Suprapubic skin (tissue), 4 donors: ENCODE results near the gene TIE1. TPM values are rescaled to one million over a fixed set of nuclear protein-coding genes. Genes with fewer than 3 reads are reported as not detected.
A peak's percentile ranks its signal among the peaks of the same experiment; 100 is the strongest.

ENCODE experiments used
- DNase-seq, 2 donors: peaks; one replicate each; pipeline ENCODE4 v3.0.0-alpha.2; 2019; ENCODE audit warnings: low spot score in 2 of 2
- H3K27ac ChIP-seq: fragments of 200-600 bp; sonication (generic); one replicate; pipeline ENCODE4 v1.5.1; 2019
- H3K27me3 ChIP-seq: fragments of 200-600 bp; sonication (generic); one replicate; pipeline ENCODE4 v1.5.1; 2019
- H3K36me3 ChIP-seq: fragments of 200-600 bp; sonication (generic); one replicate; pipeline ENCODE4 v1.5.1; 2019
- H3K4me1 ChIP-seq: fragments of 200-600 bp; sonication (generic); one replicate; pipeline ENCODE4 v1.5.1; 2019
- H3K4me3 ChIP-seq: fragments of 200-600 bp; sonication (generic); one replicate; pipeline ENCODE4 v1.5.1; 2019; ENCODE audit warnings: mild to moderate bottlenecking
- H3K9me3 ChIP-seq: fragments of 200-600 bp; sonication (generic); one replicate; pipeline ENCODE4 v1.5.1; 2019
- EP300 ChIP-seq: sonication (generic); formaldehyde crosslinking; IDR thresholded peaks from one replicate; pipeline ENCODE4 v1.6.1; 2017; ENCODE audit warnings: antibody characterized with exemption
- POLR2A ChIP-seq, 2 donors: fragments of 450-650 bp; IDR thresholded peaks; one replicate each; pipeline ENCODE4 v1.6.1; 2017; ENCODE audit warnings: antibody characterized with exemption in 2 of 2, mild to moderate bottlenecking in 2 of 2, moderate library complexity in 2 of 2
- POLR2AphosphoS5 ChIP-seq, 3 donors: sonication (generic); formaldehyde crosslinking; IDR thresholded peaks; one replicate each; pipeline ENCODE4 v1.6.1; 2017; ENCODE audit warnings: antibody characterized with exemption in 3 of 3
- WGBS: methylation state at CpG from one replicate; pipeline ENCODE4 v1.1.5; 2018; 5-methylcytosine and 5-hydroxymethylcytosine counted together
- total RNA-seq, 4 donors: library from RNA; depleted of rRNA; stranded (reverse); fragments of >200 nt; gene quantifications; one replicate each; pipeline ENCODE4 v1.1.0, GENCODE V29; 2016
- TF ChIP-seq, protein P1 (sequence below), 2 donors: fragments of 200-600 bp in 1 of 2; fragments of 450-650 bp in 1 of 2; sonication (generic) in 1 of 2; IDR thresholded peaks; one replicate each; pipeline ENCODE4 v1.5.1; 2016 to 2019; ENCODE audit warnings: antibody characterized with exemption in 2 of 2, mild to moderate bottlenecking in 1 of 2, moderate library complexity in 1 of 2

The TIE1 gene
- total RNA-seq, 4 donors from 2014 or later, result 5.4 to 19.0 (median 11.3) TPM

DNA sequence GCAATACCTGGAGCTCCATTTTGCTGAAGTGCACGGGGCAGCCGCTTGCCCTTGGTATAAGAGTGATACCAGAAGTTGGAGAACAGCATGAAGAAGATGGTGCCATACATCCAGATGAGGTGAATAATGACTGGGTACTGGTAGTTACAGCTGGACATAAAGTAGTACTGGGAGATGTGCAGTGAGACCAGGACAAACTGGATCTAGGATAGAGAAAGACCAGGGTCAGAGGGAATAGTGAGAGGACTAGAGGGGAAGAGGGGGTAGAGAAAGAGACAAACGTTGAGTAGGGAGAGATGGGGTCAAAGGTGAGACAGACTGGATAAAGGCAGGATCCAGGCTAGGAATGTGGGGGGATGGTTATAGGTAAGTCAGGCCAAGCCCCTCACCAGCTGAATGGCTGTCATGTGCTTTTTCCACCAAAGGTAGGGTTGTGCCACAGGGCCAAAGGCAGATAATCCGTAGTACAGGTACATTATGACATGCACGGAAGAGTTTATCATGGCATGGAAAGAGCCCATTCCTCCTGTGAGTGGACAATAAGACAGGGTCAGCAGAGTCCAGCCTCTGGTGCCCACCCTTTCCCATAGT is 63.2 kb downstream of the TIE1 start:
- Histone ChIP-seq H3K4me3 (no peak overlapping the region), H3K27me3 (no peaks in the 10 kb centered on the region), H3K9me3 (no peaks in the 10 kb centered on the region), H3K36me3 (peaks cover 53% of the 10 kb centered on the region), H3K27ac (no peak overlapping the region), H3K4me1 (peaks cover 41% of the 10 kb centered on the region)
- TF ChIP-seq, protein P1, sequence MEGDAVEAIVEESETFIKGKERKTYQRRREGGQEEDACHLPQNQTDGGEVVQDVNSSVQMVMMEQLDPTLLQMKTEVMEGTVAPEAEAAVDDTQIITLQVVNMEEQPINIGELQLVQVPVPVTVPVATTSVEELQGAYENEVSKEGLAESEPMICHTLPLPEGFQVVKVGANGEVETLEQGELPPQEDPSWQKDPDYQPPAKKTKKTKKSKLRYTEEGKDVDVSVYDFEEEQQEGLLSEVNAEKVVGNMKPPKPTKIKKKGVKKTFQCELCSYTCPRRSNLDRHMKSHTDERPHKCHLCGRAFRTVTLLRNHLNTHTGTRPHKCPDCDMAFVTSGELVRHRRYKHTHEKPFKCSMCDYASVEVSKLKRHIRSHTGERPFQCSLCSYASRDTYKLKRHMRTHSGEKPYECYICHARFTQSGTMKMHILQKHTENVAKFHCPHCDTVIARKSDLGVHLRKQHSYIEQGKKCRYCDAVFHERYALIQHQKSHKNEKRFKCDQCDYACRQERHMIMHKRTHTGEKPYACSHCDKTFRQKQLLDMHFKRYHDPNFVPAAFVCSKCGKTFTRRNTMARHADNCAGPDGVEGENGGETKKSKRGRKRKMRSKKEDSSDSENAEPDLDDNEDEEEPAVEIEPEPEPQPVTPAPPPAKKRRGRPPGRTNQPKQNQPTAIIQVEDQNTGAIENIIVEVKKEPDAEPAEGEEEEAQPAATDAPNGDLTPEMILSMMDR (IDR thresholded peaks at IDR 0.05), result no peak
- TF ChIP-seq POLR2AphosphoS5 (IDR thresholded peaks at IDR 0.05) (no peak), POLR2A (IDR thresholded peaks at IDR 0.05) (no peak), EP300 (no peak)
- 81% methylated on average over 5 of the region's 5 CpGs for WGBS
- DNase-seq, result no peak

DNA sequence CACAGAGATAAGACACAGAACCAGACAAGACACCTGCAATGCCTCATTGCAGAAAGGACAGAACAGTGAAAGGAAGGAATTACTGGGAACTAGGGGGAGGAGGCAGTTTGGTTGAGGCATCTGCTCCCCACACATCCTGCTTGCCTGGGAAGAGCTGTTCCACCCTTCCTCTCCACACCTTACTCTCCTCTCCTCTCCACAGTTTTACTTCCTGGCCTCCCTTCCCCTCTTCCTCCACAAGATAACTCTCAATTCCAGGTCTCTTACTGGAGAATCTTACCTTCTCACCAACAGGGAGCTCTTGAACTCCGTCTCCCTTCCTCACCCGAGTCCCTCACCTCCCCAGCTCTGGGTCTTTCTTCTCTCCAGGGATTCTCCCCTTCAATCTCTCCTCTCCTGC is 64.9 kb downstream of the TIE1 start:
- Histone ChIP-seq H3K27ac (peak overlapping the region; percentile 96), H3K36me3 (peaks cover 49% of the 10 kb centered on the region), H3K27me3 (no peaks in the 10 kb centered on the region), H3K9me3 (no peaks in the 10 kb centered on the region), H3K4me1 (peaks cover 38% of the 10 kb centered on the region), H3K4me3 (peak overlapping the region; percentile 80)
- DNase-seq, result no peak
- TF ChIP-seq POLR2AphosphoS5 (IDR thresholded peaks at IDR 0.05) (no peak), POLR2A (IDR thresholded peaks at IDR 0.05) (no peak), EP300 (no peak)
- TF ChIP-seq, protein P1 (IDR thresholded peaks at IDR 0.05), result no peak
- 81% methylated on average over 2 of the region's 2 CpGs for WGBS

DNA sequence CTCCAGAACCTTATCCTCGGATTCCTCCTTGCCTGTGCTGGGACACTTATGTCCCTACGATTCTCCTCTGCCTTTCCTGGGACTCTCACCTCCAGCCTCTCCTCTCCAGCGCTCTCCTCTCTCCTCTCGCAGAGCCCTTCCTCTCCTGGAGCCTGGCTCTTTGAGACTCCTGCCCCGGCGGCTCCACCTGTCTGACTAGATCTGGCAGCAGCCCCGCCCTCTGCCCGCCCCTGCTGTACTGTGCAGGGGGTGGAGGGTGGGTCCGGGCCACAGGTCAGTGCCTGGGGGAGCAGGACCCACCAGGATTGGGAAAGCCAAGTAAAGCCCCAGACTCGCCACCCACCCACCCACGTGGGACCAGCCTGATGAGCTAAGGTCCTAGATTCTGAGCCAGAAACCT is 65.4 kb downstream of the TIE1 start:
- peak in 1 of 2 donors; percentile 77 for DNase-seq
- H3K36me3 ChIP-seq, result peaks cover 44% of the 10 kb centered on the region
- WGBS, result 38% methylated on average over 9 of the region's 11 CpGs
- peaks cover 38% of the 10 kb centered on the region for H3K4me1 ChIP-seq
- H3K27me3 ChIP-seq, result no peaks in the 10 kb centered on the region
- peak overlapping the region; percentile 96 for H3K27ac ChIP-seq
- TF ChIP-seq, protein P1 (IDR thresholded peaks at IDR 0.05), result no peak
- peak overlapping the region; percentile 80 for H3K4me3 ChIP-seq
- no peaks in the 10 kb centered on the region for H3K9me3 ChIP-seq

DNA sequence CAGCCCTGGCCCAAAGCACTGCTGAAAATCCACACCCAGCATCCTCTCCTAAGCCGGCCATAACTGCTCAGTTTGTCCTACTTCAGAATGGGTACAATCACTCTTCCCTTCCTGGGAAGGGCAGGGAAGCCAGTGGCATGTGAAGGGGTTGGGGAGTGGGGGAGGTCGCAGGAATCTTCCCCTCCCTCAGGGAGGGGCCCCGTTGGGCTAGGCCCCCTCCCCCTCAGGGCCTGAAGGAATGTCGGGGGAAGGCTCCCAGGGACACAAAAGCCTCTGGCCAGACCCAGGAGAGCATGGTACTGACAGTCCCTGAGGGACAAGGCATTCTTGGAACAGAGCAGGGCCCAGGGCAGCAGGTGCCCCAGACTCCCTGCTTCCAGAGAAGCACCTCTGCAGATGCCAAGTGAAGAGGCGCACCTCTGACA is 65.8 kb downstream of the TIE1 start:
- TF ChIP-seq POLR2AphosphoS5 (IDR thresholded peaks at IDR 0.05) (no peak), EP300 (no peak), POLR2A (IDR thresholded peaks at IDR 0.05) (no peak)
- TF ChIP-seq, protein P1 (IDR thresholded peaks at IDR 0.05), result no peak

DNA sequence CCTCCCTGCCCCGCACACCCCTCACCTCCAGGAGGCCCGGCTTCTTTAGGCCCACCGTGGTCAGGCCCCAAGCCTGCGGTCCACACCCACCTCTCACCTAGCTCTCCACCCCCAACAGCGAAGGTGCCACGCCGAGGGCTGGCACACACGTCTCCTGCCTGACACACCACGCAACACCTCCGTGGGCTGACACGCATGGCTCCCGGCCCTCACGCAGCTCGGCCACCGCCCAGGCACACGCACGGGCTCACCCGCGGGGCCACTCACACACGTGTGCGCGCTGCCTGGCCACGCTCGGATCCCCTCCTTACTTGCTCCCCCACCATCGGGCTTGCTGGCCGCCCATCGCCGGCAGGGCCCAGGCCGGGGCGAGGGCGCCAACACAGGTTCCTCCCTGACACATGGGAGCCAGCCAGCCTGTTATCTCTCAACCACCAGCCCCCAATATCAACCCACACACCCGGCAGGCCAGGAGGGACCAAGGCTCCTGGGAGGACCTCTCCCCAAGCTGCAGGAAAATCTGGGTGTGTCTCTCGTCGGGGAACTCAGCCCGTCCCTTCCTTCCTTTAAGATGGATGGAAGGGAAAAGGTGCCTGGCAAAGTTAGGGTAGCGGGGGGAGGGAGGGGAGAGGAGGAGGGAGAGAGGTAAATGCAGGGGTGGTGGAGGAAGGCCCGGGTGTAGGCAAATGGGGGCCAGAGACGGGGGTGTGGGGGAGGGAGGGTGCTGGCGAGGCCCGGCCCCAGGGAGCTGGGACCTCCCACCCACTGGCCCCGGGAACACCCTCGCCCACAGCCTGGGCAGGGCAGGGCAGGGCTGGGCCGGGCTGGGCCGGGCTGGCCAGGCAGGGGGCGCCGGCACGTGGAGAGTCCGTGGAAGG is 66.5 kb downstream of the TIE1 start:
- Histone ChIP-seq H3K9me3 (no peaks in the 10 kb centered on the region), H3K4me1 (peaks cover 38% of the 10 kb centered on the region), H3K27me3 (no peaks in the 10 kb centered on the region), H3K36me3 (peaks cover 33% of the 10 kb centered on the region), H3K4me3 (peak overlapping the region; percentile 80), H3K27ac (peak overlapping the region; percentile 96)
- TF ChIP-seq, protein P1 (IDR thresholded peaks at IDR 0.05), result no peak
- peak in 1 of 3 donors; percentile 30 for TF ChIP-seq POLR2AphosphoS5 (IDR thresholded peaks at IDR 0.05)
- no peak for TF ChIP-seq POLR2A (IDR thresholded peaks at IDR 0.05)
- TF ChIP-seq EP300, result no peak
- DNase-seq, result no peak
- 0% methylated on average over 27 of the region's 48 CpGs for WGBS

More for the DNA sequence above, 65.8 kb downstream of the TIE1 start:
- WGBS, result 34% methylated on average over 2 of the region's 5 CpGs
- H3K4me1 ChIP-seq, result peaks cover 38% of the 10 kb centered on the region
- H3K27me3 ChIP-seq, result no peaks in the 10 kb centered on the region
- H3K36me3 ChIP-seq, result peaks cover 40% of the 10 kb centered on the region
- no peak for DNase-seq
- H3K4me3 ChIP-seq, result peak overlapping the region; percentile 80
- no peaks in the 10 kb centered on the region for H3K9me3 ChIP-seq
- H3K27ac ChIP-seq, result peak overlapping the region; percentile 96
